Measurements from ENCODE around the gene EPS8L2. TPM values are rescaled to one million over a fixed set of nuclear protein-coding genes. Genes with fewer than 3 reads are reported as not detected.

Gene EPS8L2
- total RNA-seq, 1 donor from 2014 or later: 129 TPM

- TF ChIP-seq EZH2 (IDR thresholded peaks at IDR 0.05; ENCODE audit: insufficient read depth, low read length): no peak
- TF ChIP-seq, protein P1, sequence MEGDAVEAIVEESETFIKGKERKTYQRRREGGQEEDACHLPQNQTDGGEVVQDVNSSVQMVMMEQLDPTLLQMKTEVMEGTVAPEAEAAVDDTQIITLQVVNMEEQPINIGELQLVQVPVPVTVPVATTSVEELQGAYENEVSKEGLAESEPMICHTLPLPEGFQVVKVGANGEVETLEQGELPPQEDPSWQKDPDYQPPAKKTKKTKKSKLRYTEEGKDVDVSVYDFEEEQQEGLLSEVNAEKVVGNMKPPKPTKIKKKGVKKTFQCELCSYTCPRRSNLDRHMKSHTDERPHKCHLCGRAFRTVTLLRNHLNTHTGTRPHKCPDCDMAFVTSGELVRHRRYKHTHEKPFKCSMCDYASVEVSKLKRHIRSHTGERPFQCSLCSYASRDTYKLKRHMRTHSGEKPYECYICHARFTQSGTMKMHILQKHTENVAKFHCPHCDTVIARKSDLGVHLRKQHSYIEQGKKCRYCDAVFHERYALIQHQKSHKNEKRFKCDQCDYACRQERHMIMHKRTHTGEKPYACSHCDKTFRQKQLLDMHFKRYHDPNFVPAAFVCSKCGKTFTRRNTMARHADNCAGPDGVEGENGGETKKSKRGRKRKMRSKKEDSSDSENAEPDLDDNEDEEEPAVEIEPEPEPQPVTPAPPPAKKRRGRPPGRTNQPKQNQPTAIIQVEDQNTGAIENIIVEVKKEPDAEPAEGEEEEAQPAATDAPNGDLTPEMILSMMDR (IDR thresholded peaks at IDR 0.05; ENCODE audit: insufficient read depth, low read depth, low read length): no peak
- Histone ChIP-seq H3K4me2 (ENCODE audit: low read length) (no peak overlapping the region), H3K27ac (ENCODE audit: low read depth, low read length) (no peak overlapping the region)
These were observed 40.8 kb upstream of the EPS8L2 start for GRCh38 chr11:665062-665703.

GRCh38 chr11:665704-666281 lies 40.2 kb upstream of the EPS8L2 start:
- no peak overlapping the region for H3K9ac ChIP-seq (ENCODE audit: low read length)

More at GRCh38 chr11:665062-665703, 40.8 kb upstream of the EPS8L2 start:
- no peak overlapping the region for H3K27ac Mint-ChIP-seq (ENCODE audit: unreplicated experiment)
- no peaks in the 10 kb centered on the region for H3K79me2 ChIP-seq (ENCODE audit: insufficient read depth, low read length)
- no peaks in the 10 kb centered on the region for H3K9me3 ChIP-seq (ENCODE audit: insufficient read depth, low read depth, low read length)
- H3K27me3 ChIP-seq (ENCODE audit: insufficient read depth, low read length): no peaks in the 10 kb centered on the region
- H3K4me3 ChIP-seq (ENCODE audit: insufficient read depth, low read depth, low read length): no peak overlapping the region
- peaks cover 8% of the 10 kb centered on the region for H3K4me1 Mint-ChIP-seq (ENCODE audit: low read depth, unreplicated experiment)
- H3K36me3 Mint-ChIP-seq (ENCODE audit: low read depth, unreplicated experiment): peaks cover 25% of the 10 kb centered on the region
- H2AFZ ChIP-seq (ENCODE audit: low read depth, low read length): no peak overlapping the region
- no peak overlapping the region for H3K9ac ChIP-seq (ENCODE audit: low read length)
- H4K20me1 ChIP-seq (ENCODE audit: insufficient read depth, low read length): peaks cover 44% of the 10 kb centered on the region
- no peaks in the 10 kb centered on the region for H3K27me3 Mint-ChIP-seq (ENCODE audit: low read depth, unreplicated experiment)
- H3K9me3 Mint-ChIP-seq (ENCODE audit: unreplicated experiment): no peaks in the 10 kb centered on the region
- FAIRE-seq (no peak), DNase-seq (ENCODE audit: low read depth) (no peak)
- H3K4me3 Mint-ChIP-seq (ENCODE audit: unreplicated experiment): no peak overlapping the region
- no peaks in the 10 kb centered on the region for H3K4me1 ChIP-seq (ENCODE audit: insufficient read depth, low read length)
- H3K36me3 ChIP-seq (ENCODE audit: insufficient read depth, low read length): peaks cover 2% of the 10 kb centered on the region

More at GRCh38 chr11:665704-666281, 40.2 kb upstream of the EPS8L2 start:
- no peaks in the 10 kb centered on the region for H3K9me3 Mint-ChIP-seq (ENCODE audit: unreplicated experiment)
- no peak overlapping the region for H3K4me3 Mint-ChIP-seq (ENCODE audit: unreplicated experiment)
- H3K79me2 ChIP-seq (ENCODE audit: insufficient read depth, low read length): no peaks in the 10 kb centered on the region
- H3K27ac ChIP-seq (ENCODE audit: low read depth, low read length): no peak overlapping the region
- no peak overlapping the region for H3K4me3 ChIP-seq (ENCODE audit: insufficient read depth, low read depth, low read length)
- TF ChIP-seq EZH2 (IDR thresholded peaks at IDR 0.05; ENCODE audit: insufficient read depth, low read length): no peak
- TF ChIP-seq, protein P1 (IDR thresholded peaks at IDR 0.05; ENCODE audit: insufficient read depth, low read depth, low read length): no peak
- H3K4me2 ChIP-seq (ENCODE audit: low read length): no peak overlapping the region
- DNase-seq (ENCODE audit: low read depth) (peak; percentile 4), FAIRE-seq (no peak)
- no peaks in the 10 kb centered on the region for H3K9me3 ChIP-seq (ENCODE audit: insufficient read depth, low read depth, low read length)
- peaks cover 2% of the 10 kb centered on the region for H3K36me3 ChIP-seq (ENCODE audit: insufficient read depth, low read length)
- H4K20me1 ChIP-seq (ENCODE audit: insufficient read depth, low read length): peaks cover 41% of the 10 kb centered on the region
- H3K36me3 Mint-ChIP-seq (ENCODE audit: low read depth, unreplicated experiment): peaks cover 25% of the 10 kb centered on the region
- no peak overlapping the region for H2AFZ ChIP-seq (ENCODE audit: low read depth, low read length)
- H3K4me1 Mint-ChIP-seq (ENCODE audit: low read depth, unreplicated experiment): peaks cover 8% of the 10 kb centered on the region
- H3K4me1 ChIP-seq (ENCODE audit: insufficient read depth, low read length): no peaks in the 10 kb centered on the region
- no peaks in the 10 kb centered on the region for H3K27me3 Mint-ChIP-seq (ENCODE audit: low read depth, unreplicated experiment)
- H3K27ac Mint-ChIP-seq (ENCODE audit: unreplicated experiment): peak overlapping the region; percentile 53
- H3K27me3 ChIP-seq (ENCODE audit: insufficient read depth, low read length): no peaks in the 10 kb centered on the region

Measured in astrocyte (in vitro differentiated cells and primary cell).